Neural cell (in vitro differentiated cells): Measurements from ENCODE around the gene TTR. TPM values are rescaled to one million over a fixed set of nuclear protein-coding genes. Genes with fewer than 3 reads are reported as not detected.

ENCODE experiments used
- H2AFZ ChIP-seq: fragments of 200-600, 300-800 bp; sonication (generic), shearing (Covaris generic); 2 replicates; pipeline ENCODE4 v1.6.0; 2014; ENCODE audit warnings: low read depth, mild to moderate bottlenecking, antibody characterized with exemption, low read length, moderate library complexity
- H3F3A ChIP-seq: fragments of 200-600 bp; shearing (Covaris generic); 2 replicates; pipeline ENCODE4 v1.6.1; 2016; ENCODE audit warnings: mild to moderate bottlenecking, moderate library complexity, mixed read lengths, antibody characterized with exemption, low read length; ENCODE audit not compliant: insufficient read depth, poor library complexity, severe bottlenecking
- H3K27ac ChIP-seq: fragments of 200-600, 300-800 bp; sonication (generic), shearing (Covaris generic); 2 replicates; pipeline ENCODE4 v1.5.1; 2014; ENCODE audit warnings: mild to moderate bottlenecking, low read length, moderate library complexity
- H3K27me3 ChIP-seq: fragments of 300-800, 200-600 bp; sonication (generic), shearing (Covaris generic); 2 replicates; pipeline ENCODE4 v1.6.0; 2014; ENCODE audit warnings: mild to moderate bottlenecking, low read depth, low read length, moderate library complexity; ENCODE audit not compliant: insufficient read depth
- H3K36me3 ChIP-seq: fragments of 300-800, 200-600 bp; sonication (generic), shearing (Covaris generic); 2 replicates; pipeline ENCODE4 v1.5.1; 2014; ENCODE audit warnings: mild to moderate bottlenecking, antibody characterized with exemption, low read length, moderate library complexity; ENCODE audit not compliant: insufficient read depth
- H3K4me2 ChIP-seq: fragments of 300-800, 200-600 bp; sonication (generic), shearing (Covaris generic); 2 replicates; pipeline ENCODE4 v1.6.0; 2014; ENCODE audit warnings: mild to moderate bottlenecking, low read length
- H3K4me3 ChIP-seq: fragments of 300-800, 200-600 bp; sonication (generic), shearing (Covaris generic); 2 replicates; pipeline ENCODE4 v1.5.1; 2014; ENCODE audit warnings: mild to moderate bottlenecking, low read length, moderate library complexity
- H3K79me2 ChIP-seq: fragments of 200-600 bp; shearing (Covaris generic); replicated peaks from 2 replicates; pipeline ENCODE4 v1.6.0; 2014; ENCODE audit warnings: mild to moderate bottlenecking, low read length, moderate library complexity; ENCODE audit not compliant: insufficient read depth
- H3K9ac ChIP-seq: fragments of 300-800, 200-600 bp; sonication (generic), shearing (Covaris generic); 2 replicates; pipeline ENCODE4 v1.6.1; 2016; ENCODE audit warnings: mild to moderate bottlenecking, low read length, mixed read lengths
- H3K9me2 ChIP-seq: fragments of 200-600 bp; shearing (Covaris generic); 2 replicates; pipeline ENCODE4 v1.6.1; 2016; ENCODE audit warnings: mild to moderate bottlenecking, low read length, mixed read lengths; ENCODE audit not compliant: insufficient read depth
- H3K9me3 ChIP-seq: fragments of 200-600, 300-800 bp; sonication (generic), shearing (Covaris generic); 2 replicates; pipeline ENCODE4 v1.6.1; 2016; ENCODE audit warnings: mild to moderate bottlenecking, mixed run types, low read length, moderate library complexity, mixed read lengths
- H4K20me1 ChIP-seq: fragments of 200-600 bp; shearing (Covaris generic); 2 replicates; pipeline ENCODE4 v1.6.1; 2016; ENCODE audit warnings: mild to moderate bottlenecking, mixed run types; ENCODE audit not compliant: insufficient read depth
- CTCF ChIP-seq: fragments of 450-650 bp; IDR thresholded peaks from 2 replicates; pipeline ENCODE4 v1.5.1; 2014; ENCODE audit warnings: antibody characterized with exemption, mild to moderate bottlenecking, moderate library complexity; ENCODE audit not compliant: poor library complexity, severe bottlenecking
- EP300 ChIP-seq: fragments of 450-650 bp; conservative IDR thresholded peaks from 2 replicates; pipeline ENCODE4 v1.6.1; 2014; ENCODE audit warnings: antibody characterized with exemption, mild to moderate bottlenecking, moderate library complexity; ENCODE audit not compliant: poor library complexity, severe bottlenecking
- EZH2 ChIP-seq: fragments of 200-600, 300-800 bp; shearing (Covaris generic), sonication (generic); IDR thresholded peaks from 2 replicates; pipeline ENCODE4 v1.6.1; 2014; ENCODE audit warnings: antibody characterized with exemption, low read length, borderline replicate concordance, mild to moderate bottlenecking; ENCODE audit not compliant: insufficient read depth, poor library complexity, severe bottlenecking
- MXI1 ChIP-seq: fragments of 450-650 bp; conservative IDR thresholded peaks from 2 replicates; pipeline ENCODE4 v1.6.1; 2014; ENCODE audit warnings: antibody characterized with exemption, mild to moderate bottlenecking; ENCODE audit not compliant: poor library complexity, severe bottlenecking
- POLR2AphosphoS5 ChIP-seq: IDR thresholded peaks from 2 replicates; pipeline ENCODE4 v1.6.1; 2012
- RAD21 ChIP-seq: fragments of 450-650 bp; conservative IDR thresholded peaks from 2 replicates; pipeline ENCODE4 v1.6.1; 2014; ENCODE audit warnings: antibody characterized with exemption, mild to moderate bottlenecking, moderate library complexity
- REST ChIP-seq: IDR thresholded peaks from 2 replicates; pipeline ENCODE4 v1.6.1; 2012; ENCODE audit warnings: borderline replicate concordance
- SMC3 ChIP-seq: fragments of 450-650 bp; conservative IDR thresholded peaks from 2 replicates; pipeline ENCODE4 v1.6.1; 2014; ENCODE audit warnings: antibody characterized with exemption, mild to moderate bottlenecking, moderate library complexity; ENCODE audit not compliant: poor library complexity
- TAF1 ChIP-seq: IDR thresholded peaks from 2 replicates; pipeline ENCODE4 v1.6.1; 2012; ENCODE audit warnings: low read depth
- polyA plus RNA-seq: library from polyadenylated mRNA; depleted of rRNA; stranded (reverse); fragments of >200 nt; gene quantifications from 2 replicates; pipeline ENCODE4 v1.2.3, GENCODE V29; 2014

The TTR gene
- polyA plus RNA-seq, 1 donor from 2014 or later: not detected

- H3K79me2 ChIP-seq: no peaks in the 10 kb centered on the region
- H4K20me1 ChIP-seq: no peaks in the 10 kb centered on the region
- H3K9ac ChIP-seq: no peak overlapping the region
- no peak overlapping the region for H3K27ac ChIP-seq
- H3K9me3 ChIP-seq: no peaks in the 10 kb centered on the region
- no peaks in the 10 kb centered on the region for H3K36me3 ChIP-seq
- no peaks in the 10 kb centered on the region for H3K27me3 ChIP-seq
- TF ChIP-seq EP300: no peak
- TF ChIP-seq MXI1: no peak
- TF ChIP-seq CTCF: no peak
- TF ChIP-seq RAD21: no peak
- TF ChIP-seq REST: no peak
- no peak for TF ChIP-seq TAF1
- no peak for TF ChIP-seq EZH2
- no peak for TF ChIP-seq SMC3
- no peak for TF ChIP-seq POLR2AphosphoS5
- no peak overlapping the region for H2AFZ ChIP-seq
- no peaks in the 10 kb centered on the region for H3K9me2 ChIP-seq
- H3F3A ChIP-seq: no peaks in the 10 kb centered on the region
- H3K4me3 ChIP-seq: no peak overlapping the region
- H3K4me2 ChIP-seq: no peak overlapping the region
These were observed 6.5 kb downstream of the TTR start for GRCh38 chr18:31598021-31598805.

GRCh38 chr18:31603315-31603714 lies 11.6 kb downstream of the TTR start:
- no peaks in the 10 kb centered on the region for H3K9me2 ChIP-seq
- no peak overlapping the region for H3K27ac ChIP-seq
- no peaks in the 10 kb centered on the region for H3F3A ChIP-seq
- H4K20me1 ChIP-seq: no peaks in the 10 kb centered on the region
- no peaks in the 10 kb centered on the region for H3K9me3 ChIP-seq
- H3K27me3 ChIP-seq: no peaks in the 10 kb centered on the region
- TF ChIP-seq REST: no peak
- TF ChIP-seq POLR2AphosphoS5: no peak
- no peak for TF ChIP-seq RAD21
- TF ChIP-seq EZH2: no peak
- H3K9ac ChIP-seq: no peak overlapping the region
- H3K4me2 ChIP-seq: no peak overlapping the region
- H3K36me3 ChIP-seq: no peaks in the 10 kb centered on the region
- no peaks in the 10 kb centered on the region for H3K79me2 ChIP-seq
- H3K4me3 ChIP-seq: no peak overlapping the region
- H2AFZ ChIP-seq: no peak overlapping the region
